GM15510 (cell line): ENCODE measurements around the gene UMAD1.

Experiments used
- POLR2A ChIP-seq: IDR thresholded peaks from 3 replicates; pipeline ENCODE4 v1.6.1; 2011; ENCODE audit warnings: borderline replicate concordance; ENCODE audit not compliant: insufficient read length; ENCODE audit errors: extremely low read depth

The UMAD1 gene

DNA sequence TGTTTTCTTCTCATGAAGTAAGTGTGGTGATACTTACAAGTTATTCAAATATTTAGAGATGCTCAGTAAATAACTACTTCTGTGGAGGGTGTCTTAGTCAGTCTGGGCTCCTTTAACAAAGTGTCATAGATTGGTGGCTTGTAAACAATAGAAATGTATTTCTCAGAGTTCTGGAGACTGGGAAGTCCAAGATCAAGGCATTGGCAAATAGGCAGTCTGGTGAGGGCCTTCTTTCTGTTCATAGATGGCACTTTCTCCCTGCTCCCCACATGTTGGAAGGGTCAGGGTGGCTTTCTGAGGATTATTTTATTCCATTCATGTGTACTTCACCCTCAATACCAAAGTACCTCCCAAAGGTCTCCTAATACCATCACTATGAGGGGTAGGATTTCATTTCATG, 59.4 kb downstream of the UMAD1 start:
- TF ChIP-seq POLR2A, result no peak

DNA sequence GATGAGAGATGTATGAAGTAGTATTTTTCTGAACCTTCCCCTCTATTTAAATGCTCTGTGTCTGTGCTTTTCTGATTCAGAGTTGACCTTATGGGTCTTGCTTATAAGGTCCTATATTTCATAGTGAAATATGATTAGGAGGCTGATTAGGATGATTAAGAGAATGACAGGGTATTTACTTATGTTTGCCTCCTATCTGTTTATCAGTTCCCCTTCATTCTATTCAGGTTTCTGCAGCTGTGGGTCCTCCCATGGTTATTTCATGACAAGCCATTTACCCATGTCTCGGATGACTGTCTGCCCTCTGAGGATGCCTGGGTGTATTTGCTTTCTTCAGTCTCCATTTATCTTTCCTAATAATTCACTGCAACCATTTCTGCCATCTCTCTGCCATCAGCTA, 61.0 kb downstream of the UMAD1 start:
- no peak for TF ChIP-seq POLR2A

- no peak for TF ChIP-seq POLR2A
Measured at GRCh38 chr7:7702826-7703225, 62.3 kb downstream of the UMAD1 start.

GRCh38 chr7:7703427-7703826, 62.9 kb downstream of the UMAD1 start:
- no peak for TF ChIP-seq POLR2A

- no peak for TF ChIP-seq POLR2A
Measured at GRCh38 chr7:7704867-7705266, 64.3 kb downstream of the UMAD1 start.

GRCh38 chr7:7705318-7705717, 64.8 kb downstream of the UMAD1 start:
- no peak for TF ChIP-seq POLR2A

- no peak for TF ChIP-seq POLR2A
Measured at GRCh38 chr7:7706101-7706511, 65.6 kb downstream of the UMAD1 start.

DNA sequence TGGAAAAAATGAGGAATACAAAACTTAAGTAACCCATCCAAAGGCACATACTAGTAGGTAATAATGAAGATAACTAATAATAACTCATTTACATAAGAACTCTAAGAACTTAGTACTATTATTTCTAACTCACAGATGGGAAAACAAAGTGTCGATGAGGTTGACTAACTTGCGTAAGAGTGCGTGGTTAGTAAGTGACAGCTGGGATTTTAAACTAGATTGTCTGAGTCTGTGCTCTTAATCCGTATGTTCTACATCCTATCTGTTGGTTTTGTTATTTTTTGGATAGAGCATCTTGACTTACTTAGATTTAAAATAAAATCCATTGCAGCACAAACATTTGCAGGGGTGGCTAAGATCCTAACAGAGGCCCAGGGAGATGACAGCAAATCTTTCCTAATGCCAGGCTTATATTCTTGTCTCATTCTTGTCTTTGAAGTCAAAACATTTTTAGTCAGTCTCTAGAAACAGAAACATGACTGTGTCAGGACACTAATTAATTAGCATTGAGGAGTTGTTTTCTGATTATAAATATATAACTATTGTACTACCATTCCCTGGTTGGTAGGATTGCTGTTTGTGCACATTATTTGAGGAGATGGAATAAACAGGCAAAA, 66.1 kb downstream of the UMAD1 start:
- no peak for TF ChIP-seq POLR2A

DNA sequence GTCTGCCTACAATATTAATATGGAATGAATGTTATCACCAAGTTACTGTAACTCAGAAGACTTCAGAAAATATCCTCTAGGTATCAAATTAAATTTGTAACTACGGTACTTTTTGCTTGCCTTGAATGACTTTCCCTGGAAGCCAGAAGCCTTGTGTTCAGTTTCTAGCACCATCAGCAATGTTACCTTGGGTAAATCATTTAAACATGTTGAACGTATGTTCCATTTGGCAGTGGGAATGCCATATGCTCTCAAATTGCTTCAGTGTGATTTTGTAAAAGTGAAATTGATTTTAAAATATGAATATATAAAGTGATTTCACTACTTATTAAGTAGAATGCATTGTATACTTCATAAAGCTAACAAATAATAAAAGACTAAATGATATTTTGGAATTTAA, 66.7 kb downstream of the UMAD1 start:
- TF ChIP-seq POLR2A, result no peak

DNA sequence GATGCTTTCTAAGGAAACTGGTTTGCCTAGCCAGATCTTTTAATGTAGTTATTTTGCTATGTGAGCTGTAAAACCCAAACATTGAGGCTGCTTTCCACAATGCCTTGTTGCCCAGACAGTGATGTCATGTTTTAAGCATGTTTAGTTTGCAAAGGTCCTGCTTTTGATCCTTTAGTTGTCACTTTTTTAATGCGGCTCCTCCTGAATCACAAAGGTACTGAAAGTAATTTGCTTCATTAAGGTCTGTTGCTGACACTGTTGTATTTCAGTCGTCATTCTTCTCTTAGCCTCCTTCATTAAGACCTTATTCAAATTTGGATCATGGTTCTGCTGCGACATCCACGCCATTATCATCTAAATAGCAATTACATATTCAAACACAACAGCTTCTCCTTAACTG, 67.3 kb downstream of the UMAD1 start:
- no peak for TF ChIP-seq POLR2A

DNA sequence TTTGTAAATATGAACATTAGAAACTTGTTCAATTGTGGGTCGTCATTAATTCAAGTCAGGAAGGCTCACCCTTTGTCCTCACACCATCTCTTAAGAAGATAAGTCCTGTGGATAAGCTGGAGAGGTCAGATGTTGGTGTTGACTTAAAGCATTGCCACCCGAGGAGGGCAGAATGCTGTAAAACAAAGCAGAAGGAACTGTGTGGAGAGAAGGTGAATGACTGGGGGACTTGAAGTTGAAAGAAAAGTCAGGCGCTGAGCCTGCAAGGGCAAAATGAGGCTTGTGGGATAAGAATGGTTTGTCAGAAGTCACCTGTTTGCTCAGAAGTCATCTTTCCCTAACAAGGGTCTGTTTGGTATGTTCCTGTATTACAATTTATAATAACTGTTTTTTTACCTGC, 68.7 kb downstream of the UMAD1 start:
- no peak for TF ChIP-seq POLR2A

GRCh38 chr7:7710469-7710868, 69.9 kb downstream of the UMAD1 start:
- no peak for TF ChIP-seq POLR2A

DNA sequence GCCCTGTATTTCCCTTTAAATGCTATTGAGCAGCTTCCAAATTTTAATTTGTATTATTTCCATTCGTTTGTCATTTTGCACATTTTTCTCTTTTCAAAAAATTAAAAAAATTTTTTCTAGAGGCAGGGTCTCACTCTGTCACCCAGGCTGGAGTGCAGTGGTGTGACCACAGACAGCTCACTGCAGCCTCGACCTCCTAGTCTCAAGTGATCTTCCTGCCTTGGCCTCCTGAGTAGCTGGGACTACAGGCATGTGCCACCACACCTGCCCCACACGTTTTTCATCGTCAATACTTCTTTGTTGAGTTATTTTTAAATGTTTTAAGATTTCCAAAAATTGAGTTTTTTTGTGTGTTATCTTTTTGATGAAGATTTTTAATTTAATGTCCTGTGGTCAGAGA, 73.2 kb downstream of the UMAD1 start:
- no peak for TF ChIP-seq POLR2A

GRCh38 chr7:7718492-7718891, 77.9 kb downstream of the UMAD1 start, which contains the start of gene RPA3:
Gene RPA3, minus strand, starts transcription at chr7:7718607. Its CDS starts 78,189 bp downstream, at chr7:7640418.
- TF ChIP-seq POLR2A, result no peak

DNA sequence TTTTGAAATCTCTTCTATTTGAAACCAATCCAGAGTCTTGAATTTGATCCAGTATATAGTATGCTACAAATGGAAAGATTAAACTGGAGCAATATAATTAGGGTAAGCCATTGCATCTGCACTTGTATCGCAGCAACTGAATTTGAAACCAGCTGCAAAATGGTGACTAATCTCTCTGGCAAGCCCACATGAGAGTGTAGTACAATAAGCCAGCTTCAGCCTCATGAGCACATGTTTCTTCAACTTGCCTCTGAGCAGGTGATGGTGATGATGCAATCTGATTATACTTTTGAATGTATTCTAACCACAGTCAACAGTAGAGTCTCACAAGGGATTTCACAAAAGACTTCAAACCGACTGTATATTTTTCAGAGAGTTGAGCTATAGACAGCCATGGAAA, 78.7 kb downstream of the UMAD1 start:
- no peak for TF ChIP-seq POLR2A

- TF ChIP-seq POLR2A, result no peak
Measured at GRCh38 chr7:7720193-7720592, 79.6 kb downstream of the UMAD1 start.
